ENCODE measurements around the gene RERG.

The RERG gene

DNA sequence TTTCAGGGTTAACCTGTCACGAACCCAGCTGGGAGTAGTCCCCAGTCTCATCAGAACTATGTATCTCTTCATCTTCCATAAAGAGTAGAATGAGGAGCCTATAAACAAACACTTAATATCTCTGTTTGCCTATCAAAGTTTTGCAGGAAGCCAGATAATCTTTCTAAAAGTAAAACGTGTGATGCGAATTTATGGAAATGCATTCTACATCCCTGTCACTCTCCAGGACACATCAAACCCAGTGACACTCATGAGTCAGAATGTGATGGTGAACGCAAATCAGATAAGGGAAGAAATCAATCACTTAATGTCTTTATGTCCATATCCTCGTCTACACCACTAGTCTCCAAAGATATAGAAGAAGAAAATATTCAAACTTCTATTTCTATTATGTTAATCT lies 37.4 kb downstream of the RERG start:
- FAIRE-seq: no peak

DNA sequence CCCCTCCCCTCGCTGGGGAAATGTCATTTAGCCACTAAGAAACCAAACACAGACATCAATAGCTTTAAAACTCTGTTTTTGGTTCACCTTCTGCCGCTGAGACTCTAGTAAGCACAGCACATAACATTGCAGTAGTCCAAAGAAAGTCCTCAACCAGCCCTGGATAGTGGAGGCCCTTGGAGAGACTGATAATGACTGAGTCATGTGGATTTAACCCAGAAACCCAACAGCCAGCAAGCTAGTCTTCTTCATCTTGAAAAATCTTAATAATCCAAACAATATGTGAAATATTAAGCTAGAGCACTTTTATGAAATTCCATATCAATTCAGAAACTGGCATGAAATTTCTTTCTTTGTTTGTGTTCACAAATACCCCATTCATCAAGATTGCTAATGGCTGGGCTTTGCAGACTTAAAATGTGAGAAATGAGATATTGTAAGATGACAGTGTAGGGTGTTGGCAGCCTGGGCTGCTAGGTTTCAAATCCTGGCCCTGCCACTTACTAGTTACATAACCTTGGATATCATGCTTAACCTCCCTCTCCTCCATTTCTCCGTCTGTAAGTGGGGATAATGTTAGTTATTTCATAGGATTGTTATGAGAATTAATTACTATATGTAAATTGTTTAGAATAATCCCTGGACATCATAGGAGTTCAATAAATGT lies 40.1 kb downstream of the RERG start:
- FAIRE-seq: no peak

DNA sequence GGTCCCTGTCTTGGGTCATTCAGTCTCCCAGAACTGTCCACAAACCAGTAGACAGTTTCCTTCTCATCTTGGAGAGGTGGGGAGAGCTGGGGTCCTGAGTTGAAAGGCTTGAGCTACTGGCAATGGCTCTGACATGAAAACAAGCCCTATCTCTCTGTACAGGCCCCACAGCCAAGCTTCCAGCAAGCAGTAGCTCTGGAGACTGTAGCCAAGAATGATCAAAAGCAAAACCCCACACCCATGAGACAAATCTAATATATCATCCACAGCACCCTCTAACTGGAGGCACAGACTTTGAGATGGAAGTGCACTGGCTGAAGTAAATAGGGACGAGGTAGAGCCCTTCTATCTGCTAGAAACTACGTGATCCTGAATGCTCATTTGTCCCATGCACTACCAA lies 40.9 kb downstream of the RERG start:
- no peak for FAIRE-seq

- no peak for FAIRE-seq
These were observed 41.5 kb downstream of the RERG start for GRCh38 chr12:15179672-15180071.

- no peak for FAIRE-seq
These were observed 48.1 kb downstream of the RERG start for GRCh38 chr12:15173142-15173541.

DNA sequence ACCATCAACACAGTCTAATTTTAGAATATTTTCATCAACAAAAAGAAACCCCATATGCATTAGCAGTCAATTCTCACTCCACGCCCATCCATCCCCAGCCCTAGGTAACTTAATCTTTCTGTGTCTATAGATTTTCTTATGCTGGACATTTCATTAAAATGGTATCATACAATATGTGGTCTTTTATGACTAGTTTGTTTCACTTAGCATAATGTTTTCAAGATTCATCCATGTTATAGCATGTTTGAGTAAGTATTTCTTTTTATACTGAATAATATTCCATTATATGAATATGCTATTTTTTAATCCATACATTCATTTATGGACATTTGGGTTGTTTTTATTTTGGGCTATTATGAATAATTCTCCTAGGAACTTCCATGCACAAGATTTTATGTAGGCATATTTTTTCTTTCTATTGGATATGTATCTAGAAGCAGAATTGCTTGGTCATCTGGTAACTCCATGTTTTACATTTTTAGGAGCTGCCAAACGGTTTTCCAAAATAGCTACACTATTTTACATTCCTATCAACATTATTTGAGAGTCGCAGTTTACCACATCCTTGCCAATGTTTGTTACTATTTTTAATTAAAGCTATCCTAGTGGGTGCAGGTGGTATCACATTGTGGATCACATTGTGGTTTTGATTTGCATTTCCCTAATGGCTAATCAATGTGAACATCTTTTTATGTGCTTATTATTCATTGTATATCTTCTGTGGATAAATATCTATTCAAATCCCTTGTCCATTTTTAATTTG lies 49.0 kb downstream of the RERG start:
- FAIRE-seq: no peak

GRCh38 chr12:15171012-15171655 lies 50.1 kb downstream of the RERG start:
- no peak for FAIRE-seq

DNA sequence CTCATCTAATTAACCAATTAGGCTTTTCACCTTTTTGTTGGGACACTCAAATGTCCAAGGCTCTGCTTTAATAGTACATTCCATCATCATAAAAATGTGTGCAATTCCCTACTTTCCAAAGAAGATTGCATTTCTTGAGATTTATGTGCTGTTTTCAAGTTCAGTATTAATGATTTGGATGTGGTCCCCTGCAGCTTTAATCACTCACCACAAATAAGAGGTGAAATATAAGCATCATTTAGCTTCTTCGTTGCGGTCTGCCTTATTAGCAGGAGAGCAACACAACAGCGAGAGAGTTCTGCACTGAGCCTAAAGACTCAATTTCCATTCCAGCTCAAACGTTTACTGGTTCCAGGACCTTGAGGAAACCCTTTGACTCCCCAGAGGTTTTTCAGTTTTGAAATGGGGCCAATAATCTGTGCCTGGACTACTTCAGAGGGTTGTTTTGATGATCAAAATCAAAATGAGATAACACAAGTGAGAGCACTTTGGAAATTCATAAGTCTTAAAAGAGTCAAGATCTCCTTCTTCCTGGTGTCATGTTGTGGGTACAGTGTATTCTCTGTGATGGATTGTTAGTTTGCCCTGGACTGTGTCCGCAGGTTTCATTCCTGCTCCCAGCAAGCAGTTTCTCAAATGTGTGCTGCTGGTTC lies 53.1 kb downstream of the RERG start:
- no peak for FAIRE-seq

- no peak for FAIRE-seq
These were observed 56.1 kb downstream of the RERG start for GRCh38 chr12:15165012-15165659.

DNA sequence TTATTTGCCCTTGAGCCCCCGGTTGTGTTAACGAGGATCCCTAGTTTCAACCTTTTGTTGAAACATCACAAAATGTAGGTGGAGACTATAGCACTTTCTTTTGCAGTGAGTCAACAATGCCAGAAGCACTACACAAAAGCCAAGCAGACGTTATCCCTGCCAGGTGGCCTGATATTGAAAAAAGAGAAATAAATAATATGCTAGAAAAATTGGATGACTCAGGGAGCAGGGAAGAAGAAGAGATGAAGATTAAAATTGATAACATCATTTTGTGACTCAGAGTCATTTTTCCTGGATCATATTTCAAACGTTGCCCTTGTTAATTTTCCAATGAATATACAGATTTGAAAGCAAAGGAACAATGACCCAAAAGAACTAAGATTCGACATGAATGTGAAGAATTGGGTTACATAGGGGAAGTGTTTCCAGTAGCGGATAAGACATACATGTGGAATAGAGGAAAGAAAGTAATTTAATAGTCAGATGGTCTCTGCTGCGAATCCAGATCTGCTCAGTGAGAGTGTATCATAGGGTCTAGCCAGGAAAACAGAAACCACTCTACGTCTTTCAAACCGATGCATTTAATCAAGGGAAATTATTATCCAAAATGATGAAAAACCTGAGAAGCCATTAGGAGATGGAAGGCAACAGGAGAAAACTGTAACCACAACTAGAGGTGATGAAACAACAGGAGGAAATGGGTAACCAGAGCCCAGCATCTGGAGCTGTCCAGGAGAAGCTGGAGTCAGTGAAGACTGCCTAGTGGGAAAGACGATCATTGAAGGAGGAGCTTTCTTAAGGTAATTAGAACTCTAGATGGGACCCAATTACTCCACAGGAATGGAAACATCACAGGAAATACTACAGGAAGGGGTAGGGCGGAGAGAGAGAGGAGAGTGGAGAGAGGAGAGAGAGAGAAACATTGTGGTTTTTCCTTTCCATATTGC lies 57.9 kb downstream of the RERG start:
- FAIRE-seq: no peak

- FAIRE-seq: no peak
These were observed 63.1 kb downstream of the RERG start for GRCh38 chr12:15158083-15158482.

DNA sequence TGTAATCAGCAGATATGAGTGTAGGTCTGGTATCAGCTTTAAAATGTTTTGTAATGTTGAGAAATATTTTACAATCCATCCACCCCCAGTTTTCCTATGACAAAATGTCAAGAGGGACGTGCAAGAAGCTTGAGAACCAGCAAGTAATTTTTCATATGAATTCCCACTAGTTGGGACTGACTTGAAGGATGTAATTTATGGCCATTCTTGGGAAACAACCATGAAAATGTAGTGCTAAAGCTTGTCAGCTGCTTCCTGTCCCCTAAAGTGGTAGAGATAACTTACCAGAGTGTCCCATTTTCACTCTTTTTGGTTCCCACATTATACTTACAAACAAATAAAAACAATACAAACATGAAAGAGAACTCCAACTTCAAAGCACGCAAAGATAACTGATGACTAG lies 63.9 kb downstream of the RERG start:
- FAIRE-seq: no peak

- FAIRE-seq: no peak
These were observed 65.9 kb downstream of the RERG start for GRCh38 chr12:15155271-15155670.

GRCh38 chr12:15154103-15154502 lies 67.1 kb downstream of the RERG start:
- no peak for FAIRE-seq

GRCh38 chr12:15152868-15153267 lies 68.3 kb downstream of the RERG start:
- no peak for FAIRE-seq

- FAIRE-seq: no peak
These were observed 68.8 kb downstream of the RERG start for GRCh38 chr12:15152456-15152855.

DNA sequence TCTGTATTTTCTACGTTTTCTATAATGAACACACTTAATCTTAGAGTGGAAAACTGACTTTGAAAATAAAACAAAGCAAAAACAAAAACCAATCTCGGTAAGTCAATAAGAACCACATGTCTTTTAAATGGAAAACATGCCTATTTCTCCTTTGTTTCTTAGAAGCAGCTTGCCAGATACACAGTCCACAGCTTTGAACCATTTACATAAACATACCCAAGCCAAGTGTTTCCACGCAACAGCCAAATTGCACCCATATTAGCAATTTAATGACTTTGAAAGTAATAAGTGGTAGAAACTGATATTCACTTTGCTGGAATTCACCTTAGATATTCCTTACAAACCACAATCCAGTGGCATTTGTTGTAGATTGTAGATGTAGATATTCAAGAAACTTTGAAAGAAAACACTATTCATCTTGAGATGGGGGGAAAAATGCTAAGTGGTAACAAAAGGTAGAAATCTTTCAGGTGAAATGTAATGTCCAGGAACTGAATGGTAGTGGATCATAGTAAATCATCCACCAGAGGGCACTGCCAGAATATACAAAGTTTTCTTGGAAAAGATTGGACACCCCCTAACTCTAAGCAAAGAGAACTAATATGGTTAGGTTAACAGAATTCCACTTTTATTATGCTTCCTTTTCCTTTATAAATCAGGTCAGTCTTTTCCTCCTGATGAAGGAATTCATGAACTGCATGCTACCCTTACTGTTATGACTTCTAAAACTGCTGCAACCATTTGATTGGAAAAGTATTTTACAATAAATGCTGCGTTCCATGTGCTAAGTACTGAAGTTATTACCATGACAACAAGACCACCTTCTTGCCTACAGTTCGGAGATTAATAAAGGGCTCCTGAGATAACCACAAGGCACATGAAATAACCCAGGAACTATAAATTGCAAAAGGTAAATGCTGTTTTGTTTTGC lies 69.8 kb downstream of the RERG start:
- peak; percentile 6 for FAIRE-seq

GRCh38 chr12:15146585-15146984 lies 74.6 kb downstream of the RERG start:
- FAIRE-seq: no peak

DNA sequence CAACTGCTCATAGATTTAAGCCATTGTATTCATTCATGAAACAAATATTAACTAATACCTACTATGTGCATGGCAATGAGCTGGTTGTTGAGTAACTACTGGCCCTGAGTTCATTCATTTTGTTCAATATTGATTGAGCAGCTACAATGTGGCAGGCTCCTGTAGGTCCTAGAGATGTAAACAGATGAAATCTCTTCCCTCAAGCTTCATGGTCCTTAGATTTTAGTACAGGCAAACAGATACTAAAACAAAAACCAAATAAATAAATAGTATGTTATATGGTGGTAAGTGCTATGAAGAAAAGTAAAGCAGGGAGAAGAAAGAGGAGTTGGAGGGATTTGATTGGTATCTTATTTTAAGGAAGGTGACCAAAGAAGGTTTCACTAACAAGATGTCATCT lies 77.8 kb downstream of the RERG start:
- FAIRE-seq: no peak

- FAIRE-seq: no peak
These were observed 78.5 kb downstream of the RERG start for GRCh38 chr12:15142711-15143110.

GRCh38 chr12:15131431-15131830 lies 89.8 kb downstream of the RERG start:
- no peak for FAIRE-seq
